ENCODE measurements around the gene RUNDC3A.
"Not testable (repeated sequence)": the region's sequence is repeated elsewhere in the genome, so short reads cannot be mapped to it uniquely, and the experiment has no call there.

RUNDC3A gene

DNA sequence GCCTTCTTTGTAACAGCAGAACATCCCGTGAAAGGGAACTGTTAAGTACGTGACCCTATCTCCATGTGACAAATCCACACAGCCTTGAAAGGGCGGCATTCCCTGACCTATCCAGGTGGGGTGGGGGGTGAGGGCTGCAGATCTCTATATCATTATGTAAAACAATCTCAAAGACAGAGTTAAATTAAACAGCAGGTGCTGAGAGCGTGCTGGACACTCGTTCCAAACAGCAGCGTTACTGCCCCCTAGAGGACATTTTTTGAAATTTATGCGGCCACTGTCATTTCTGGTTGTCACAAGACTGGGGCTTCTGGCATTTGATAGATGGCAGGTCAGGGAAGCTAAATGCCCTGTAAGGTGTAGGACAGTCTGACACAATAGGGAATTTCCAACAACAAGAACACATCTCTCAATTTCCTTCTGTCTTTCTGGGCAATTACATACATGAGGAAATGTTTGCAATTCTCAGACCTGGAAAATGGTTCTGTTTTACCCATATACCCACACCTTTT, 22.9 kb downstream of the RUNDC3A start:
- no peaks in the 10 kb centered on the region for H3K36me3 Mint-ChIP-seq (ENCODE audit: low read depth)
- peaks cover 56% of the 10 kb centered on the region for H3K4me1 Mint-ChIP-seq (ENCODE audit: low read depth)
- no peaks in the 10 kb centered on the region for H3K9me3 Mint-ChIP-seq
- no peaks in the 10 kb centered on the region for H3K27me3 Mint-ChIP-seq
- intact Hi-C loops (cut with micrococcal nuclease), result loop anchor here (2.0 kb wide), 1 partner anchor 13 kb away; the partner anchor contains the start of gene GRN
- no peak overlapping the region for H3K4me3 Mint-ChIP-seq
- peak overlapping the region; percentile 90 for H3K27ac Mint-ChIP-seq

GRCh38 chr17:44333371-44333770, 25.0 kb downstream of the RUNDC3A start:
- intact Hi-C loops (cut with micrococcal nuclease), result no loop called here
- Mint-ChIP-seq H3K27ac (peak overlapping the region; percentile 90), H3K4me3 (no peak overlapping the region), H3K9me3 (no peaks in the 10 kb centered on the region), H3K36me3 (ENCODE audit: low read depth) (no peaks in the 10 kb centered on the region), H3K27me3 (no peaks in the 10 kb centered on the region), H3K4me1 (ENCODE audit: low read depth) (peaks cover 66% of the 10 kb centered on the region)

- Mint-ChIP-seq H3K9me3 (no peaks in the 10 kb centered on the region), H3K27ac (peak overlapping the region; percentile 90), H3K4me3 (no peak overlapping the region), H3K27me3 (no peaks in the 10 kb centered on the region), H3K36me3 (ENCODE audit: low read depth) (no peaks in the 10 kb centered on the region), H3K4me1 (ENCODE audit: low read depth) (peaks cover 65% of the 10 kb centered on the region)
- intact Hi-C loops (cut with micrococcal nuclease), result no loop called here
These were observed 25.9 kb downstream of the RUNDC3A start for GRCh38 chr17:44334315-44334714.

DNA sequence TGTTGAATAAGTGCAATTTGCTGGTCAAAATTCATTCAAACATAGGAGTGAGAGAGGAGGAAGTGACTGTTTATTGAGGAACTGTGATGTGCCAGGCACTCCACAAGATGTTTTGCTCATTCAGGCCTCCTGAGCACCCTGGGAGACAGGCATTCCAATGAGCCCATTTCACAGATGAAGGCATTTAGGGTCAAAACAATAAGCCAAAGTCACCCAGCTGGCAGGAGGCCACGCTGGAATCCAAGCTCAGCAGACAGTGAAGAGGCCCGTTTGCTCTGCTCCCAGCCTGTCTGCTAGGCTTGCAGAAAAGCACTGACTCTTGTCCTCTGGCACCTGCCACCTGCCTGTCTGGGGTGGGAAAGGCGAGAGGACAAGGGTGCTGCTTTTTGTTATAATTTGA, 26.3 kb downstream of the RUNDC3A start:
- Mint-ChIP-seq H3K9me3 (no peaks in the 10 kb centered on the region), H3K4me1 (ENCODE audit: low read depth) (peaks cover 66% of the 10 kb centered on the region), H3K27me3 (no peaks in the 10 kb centered on the region), H3K27ac (peak overlapping the region; percentile 90), H3K4me3 (no peak overlapping the region), H3K36me3 (ENCODE audit: low read depth) (no peaks in the 10 kb centered on the region)
- intact Hi-C loops (cut with micrococcal nuclease), result no loop called here

GRCh38 chr17:44335564-44335963, 27.2 kb downstream of the RUNDC3A start:
- Mint-ChIP-seq H3K27ac (peak overlapping the region; percentile 90), H3K4me1 (ENCODE audit: low read depth) (peaks cover 75% of the 10 kb centered on the region), H3K27me3 (no peaks in the 10 kb centered on the region), H3K9me3 (no peaks in the 10 kb centered on the region), H3K4me3 (no peak overlapping the region), H3K36me3 (ENCODE audit: low read depth) (no peaks in the 10 kb centered on the region)
- intact Hi-C loops (cut with micrococcal nuclease), result no loop called here

DNA sequence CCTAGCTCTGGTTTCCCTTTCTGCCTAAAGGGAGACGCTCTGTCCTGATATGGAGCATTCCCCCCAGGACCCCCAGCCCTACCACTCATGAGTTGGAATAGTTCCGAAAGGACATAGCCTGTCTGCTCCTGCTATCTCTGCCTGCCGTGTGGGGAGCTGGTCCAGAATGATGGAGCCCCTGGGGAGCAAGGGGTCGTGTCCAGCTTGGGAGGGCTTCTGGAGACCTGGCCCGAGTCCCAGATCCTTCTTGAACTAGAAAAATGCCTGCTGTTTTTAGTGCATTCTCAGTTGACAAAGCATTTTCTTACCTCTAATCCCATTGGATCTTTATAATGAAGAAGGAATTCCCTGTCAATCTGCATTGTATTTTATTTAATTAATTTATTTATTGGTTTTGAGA, 27.6 kb downstream of the RUNDC3A start:
- H3K4me3 Mint-ChIP-seq, result no peak overlapping the region
- intact Hi-C loops (cut with micrococcal nuclease), result no loop called here
- H3K9me3 Mint-ChIP-seq, result no peaks in the 10 kb centered on the region

GRCh38 chr17:44338702-44339101, 30.3 kb downstream of the RUNDC3A start:
- Mint-ChIP-seq H3K27ac (peak overlapping the region; percentile 18), H3K4me3 (no peak overlapping the region), H3K27me3 (no peaks in the 10 kb centered on the region), H3K4me1 (ENCODE audit: low read depth) (peaks cover 62% of the 10 kb centered on the region), H3K9me3 (no peaks in the 10 kb centered on the region), H3K36me3 (ENCODE audit: low read depth) (no peaks in the 10 kb centered on the region)
- intact Hi-C loops (cut with micrococcal nuclease), result no loop called here

More for the DNA sequence above, 27.6 kb downstream of the RUNDC3A start:
- H3K27me3 Mint-ChIP-seq, result no peaks in the 10 kb centered on the region
- H3K36me3 Mint-ChIP-seq (ENCODE audit: low read depth), result no peaks in the 10 kb centered on the region
- peak overlapping the region; percentile 90 for H3K27ac Mint-ChIP-seq
- peaks cover 78% of the 10 kb centered on the region for H3K4me1 Mint-ChIP-seq (ENCODE audit: low read depth)

DNA sequence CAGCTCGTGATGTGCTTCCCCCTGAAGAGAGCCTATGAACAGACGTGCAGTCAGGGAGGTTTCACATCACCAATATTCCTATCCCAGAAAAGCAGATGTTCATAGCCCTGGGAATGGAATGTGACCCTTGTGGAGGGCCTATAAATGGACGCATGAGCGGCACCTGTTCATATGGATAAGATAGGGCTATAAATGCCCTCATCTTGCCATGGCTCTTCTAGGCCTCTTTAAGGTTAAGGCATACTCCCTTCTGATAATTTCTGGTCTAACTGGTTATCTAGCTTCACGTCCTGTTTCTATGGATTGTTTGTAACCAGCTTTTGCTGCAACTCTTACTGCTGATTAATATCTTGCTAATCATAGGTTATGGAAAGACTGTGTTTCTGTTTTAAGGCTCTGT, 32.2 kb downstream of the RUNDC3A start:
- H3K27me3 Mint-ChIP-seq; intact Hi-C loops (cut with micrococcal nuclease); H3K9me3 Mint-ChIP-seq; H3K4me3 Mint-ChIP-seq; H3K36me3 Mint-ChIP-seq (ENCODE audit: low read depth): not testable (repeated sequence)
- H3K4me1 Mint-ChIP-seq (ENCODE audit: low read depth), result peaks cover 61% of the 10 kb centered on the region
- peak overlapping the region; percentile 70 for H3K27ac Mint-ChIP-seq

GRCh38 chr17:44343510-44344209, 35.3 kb downstream of the RUNDC3A start:
- Mint-ChIP-seq H3K27me3 (no peaks in the 10 kb centered on the region), H3K27ac (peak overlapping the region; percentile 98), H3K4me1 (ENCODE audit: low read depth) (peaks cover 69% of the 10 kb centered on the region), H3K36me3 (ENCODE audit: low read depth) (peaks cover 21% of the 10 kb centered on the region), H3K9me3 (no peaks in the 10 kb centered on the region), H3K4me3 (no peak overlapping the region)
- intact Hi-C loops (cut with micrococcal nuclease), result loop anchor here (2.0 kb wide), 1 partner anchor 13 kb away; no protein-coding TSS in a partner anchor

DNA sequence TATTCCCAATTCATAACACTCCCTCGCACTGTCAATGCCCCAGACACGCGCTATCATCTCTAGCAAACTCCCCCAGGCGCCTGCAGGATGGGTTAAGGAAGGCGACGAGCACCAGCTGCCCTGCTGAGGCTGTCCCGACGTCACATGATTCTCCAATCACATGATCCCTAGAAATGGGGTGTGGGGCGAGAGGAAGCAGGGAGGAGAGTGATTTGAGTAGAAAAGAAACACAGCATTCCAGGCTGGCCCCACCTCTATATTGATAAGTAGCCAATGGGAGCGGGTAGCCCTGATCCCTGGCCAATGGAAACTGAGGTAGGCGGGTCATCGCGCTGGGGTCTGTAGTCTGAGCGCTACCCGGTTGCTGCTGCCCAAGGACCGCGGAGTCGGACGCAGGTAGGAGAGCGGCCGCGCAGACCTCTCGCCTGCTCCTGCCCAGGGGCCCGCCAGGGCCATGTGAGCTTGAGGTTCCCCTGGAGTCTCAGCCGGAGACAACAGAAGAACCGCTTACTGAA, 36.6 kb downstream of the RUNDC3A start, which contains the start of gene GRN:
Gene GRN (plus strand): TSS at position 364 of the 515 bp plus-strand sequence. CDS start 3,863 bp downstream, outside the sequence.
- Mint-ChIP-seq H3K4me1 (ENCODE audit: low read depth) (peaks cover 77% of the 10 kb centered on the region), H3K4me3 (peak within 1 kb of the TSS; percentile 98), H3K9me3 (no peaks in the 10 kb centered on the region), H3K27me3 (no peaks in the 10 kb centered on the region), H3K36me3 (ENCODE audit: low read depth) (peaks cover 34% of the 10 kb centered on the region), H3K27ac (peak within 1 kb of the TSS; percentile 98)
- intact Hi-C loops (cut with micrococcal nuclease), result loop anchor here (2.0 to 5.0 kb wide), 2 partner anchors 14 to 128 kb away; partner anchors contain the start of gene UBTF

- H3K27me3 Mint-ChIP-seq, result no peaks in the 10 kb centered on the region
- H3K9me3 Mint-ChIP-seq, result no peaks in the 10 kb centered on the region
- H3K4me3 Mint-ChIP-seq, result peak overlapping the region; percentile 98
- peak overlapping the region; percentile 98 for H3K27ac Mint-ChIP-seq
- peaks cover 77% of the 10 kb centered on the region for H3K4me1 Mint-ChIP-seq (ENCODE audit: low read depth)
- intact Hi-C loops (cut with micrococcal nuclease), result loop anchor here (2.0 to 5.0 kb wide), 2 partner anchors 15 to 128 kb away; partner anchors contain the start of gene UBTF
- H3K36me3 Mint-ChIP-seq (ENCODE audit: low read depth), result peaks cover 40% of the 10 kb centered on the region
These were observed 37.1 kb downstream of the RUNDC3A start for GRCh38 chr17:44345454-44346026.

- H3K36me3 Mint-ChIP-seq (ENCODE audit: low read depth), result peaks cover 47% of the 10 kb centered on the region
- H3K4me3 Mint-ChIP-seq, result peak overlapping the region; percentile 98
- H3K27me3 Mint-ChIP-seq, result no peaks in the 10 kb centered on the region
- peaks cover 76% of the 10 kb centered on the region for H3K4me1 Mint-ChIP-seq (ENCODE audit: low read depth)
- no peaks in the 10 kb centered on the region for H3K9me3 Mint-ChIP-seq
- intact Hi-C loops (cut with micrococcal nuclease), result loop anchor here (5.0 kb wide), 1 partner anchor 129 kb away; the partner anchor contains the start of gene UBTF
- peak overlapping the region; percentile 98 for H3K27ac Mint-ChIP-seq
These were observed 37.9 kb downstream of the RUNDC3A start for GRCh38 chr17:44346064-44346844.

GRCh38 chr17:44347206-44348055, 39.0 kb downstream of the RUNDC3A start:
- Mint-ChIP-seq H3K27ac (peak overlapping the region; percentile 98), H3K36me3 (ENCODE audit: low read depth) (peaks cover 59% of the 10 kb centered on the region), H3K4me1 (ENCODE audit: low read depth) (peaks cover 87% of the 10 kb centered on the region), H3K4me3 (peak overlapping the region; percentile 98)
- not testable (repeated sequence) for H3K9me3 Mint-ChIP-seq, H3K27me3 Mint-ChIP-seq
- intact Hi-C loops (cut with micrococcal nuclease), result loop anchor here (5.0 kb wide), 1 partner anchor 130 kb away; the partner anchor contains the start of gene UBTF
